GM19240 (cell line): ENCODE measurements around the gene RNF121.

Source experiments
- DNase-seq: peaks from one replicate; pipeline ENCODE4 v3.0.0; 2011; ENCODE audit warnings: low spot score; ENCODE audit not compliant: insufficient read length

RNF121 gene

DNA sequence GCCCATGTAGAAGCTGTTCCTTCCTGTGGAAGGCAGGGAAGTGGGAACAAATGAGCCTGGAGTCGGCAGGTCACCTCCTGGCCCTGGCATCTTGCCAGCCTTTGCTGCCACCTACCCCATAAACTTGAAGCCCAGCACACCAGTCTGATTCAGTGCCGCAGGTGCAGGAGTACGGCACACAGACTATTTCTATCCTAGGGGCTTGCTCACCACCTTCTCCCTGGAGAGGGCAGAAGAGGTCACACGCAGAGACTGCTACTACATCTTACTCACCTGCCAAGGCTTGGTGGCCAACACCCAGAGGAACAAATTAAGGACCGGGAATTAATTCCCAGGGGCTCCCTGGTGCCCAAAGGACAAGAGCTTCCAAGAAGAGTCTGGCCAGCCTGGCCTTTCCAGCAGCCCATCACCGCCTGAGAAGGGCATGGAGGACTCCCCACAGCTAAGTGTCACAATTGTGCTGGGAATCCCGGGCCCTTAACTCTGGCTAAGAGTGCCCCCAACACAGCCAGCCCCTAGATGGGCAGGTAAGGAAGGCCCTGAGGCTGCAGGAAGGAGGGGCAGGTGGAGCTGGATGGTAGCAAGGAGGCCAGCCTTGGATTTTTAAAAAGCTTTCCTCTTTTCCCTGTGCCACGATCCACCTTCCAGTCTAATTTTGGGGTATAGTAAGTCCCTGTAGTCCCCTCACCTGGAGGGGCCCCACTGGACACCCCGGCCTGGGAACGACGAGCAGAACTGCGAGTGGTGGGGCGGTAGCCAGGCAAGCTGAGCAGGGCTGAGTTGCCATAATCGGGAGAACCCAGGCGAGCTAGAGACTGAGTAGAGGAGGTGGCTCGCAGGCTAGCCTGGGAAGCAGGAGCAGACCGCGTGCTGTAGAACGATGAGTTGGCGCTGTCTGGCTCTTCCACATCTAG lies 76.8 kb downstream of the RNF121 start:
- no peak for DNase-seq

DNA sequence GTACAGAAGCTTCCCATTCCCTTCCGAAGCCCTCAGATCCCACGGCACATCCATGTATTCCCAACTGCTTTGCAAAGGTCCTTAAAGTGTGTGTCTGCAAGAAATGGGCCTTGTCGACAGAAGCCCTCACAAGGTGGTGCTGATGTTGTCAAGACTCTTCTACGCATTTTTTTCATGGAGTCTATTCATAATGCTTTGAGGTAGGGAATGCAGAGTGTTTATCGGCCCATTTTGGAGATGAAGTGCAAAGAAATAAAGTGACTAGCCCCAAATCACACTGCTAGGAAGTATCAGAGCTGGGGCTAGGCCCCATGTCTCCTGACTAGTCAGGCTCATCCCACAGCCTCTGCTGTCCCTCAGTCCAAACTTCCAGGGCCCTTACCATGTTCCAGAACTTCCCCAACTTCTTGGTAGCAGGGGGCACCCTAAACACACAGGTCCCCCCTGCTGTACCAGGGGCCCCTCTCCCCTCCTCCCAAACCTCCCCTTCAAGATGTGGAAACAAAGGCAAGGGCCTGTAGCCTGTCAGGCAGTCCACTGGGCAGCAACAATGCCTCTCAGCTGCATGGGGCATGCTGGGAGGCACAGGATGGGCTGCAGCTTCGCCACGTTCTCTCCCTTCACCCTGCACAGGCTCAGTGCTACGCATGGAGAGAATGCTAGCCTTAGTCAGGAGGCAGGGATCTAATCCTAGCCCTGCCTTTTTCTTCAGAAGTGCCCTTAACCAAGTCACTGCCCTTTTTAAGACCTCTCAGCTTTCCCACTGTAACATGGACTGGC lies 77.7 kb downstream of the RNF121 start:
- DNase-seq: no peak

DNA sequence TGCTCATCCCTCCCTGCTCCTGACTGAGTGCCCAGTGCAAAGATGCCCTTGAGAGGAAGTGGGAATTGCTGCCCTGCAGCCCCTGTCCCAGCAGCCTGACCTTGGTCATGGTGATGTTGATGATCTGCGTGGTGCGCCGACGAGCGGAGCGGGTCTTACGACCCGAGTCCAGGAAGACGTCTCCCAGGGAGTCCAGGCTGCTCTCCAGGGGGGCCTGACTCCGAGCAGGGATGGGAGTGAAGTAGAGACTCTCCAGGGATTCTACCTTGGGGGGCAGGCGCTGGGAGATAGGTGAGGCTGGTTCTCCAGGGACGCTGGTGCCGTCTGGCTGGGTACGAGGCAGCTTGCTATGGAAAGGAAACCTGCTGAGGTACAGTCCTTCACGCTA lies 78.2 kb downstream of the RNF121 start:
- DNase-seq: no peak

DNA sequence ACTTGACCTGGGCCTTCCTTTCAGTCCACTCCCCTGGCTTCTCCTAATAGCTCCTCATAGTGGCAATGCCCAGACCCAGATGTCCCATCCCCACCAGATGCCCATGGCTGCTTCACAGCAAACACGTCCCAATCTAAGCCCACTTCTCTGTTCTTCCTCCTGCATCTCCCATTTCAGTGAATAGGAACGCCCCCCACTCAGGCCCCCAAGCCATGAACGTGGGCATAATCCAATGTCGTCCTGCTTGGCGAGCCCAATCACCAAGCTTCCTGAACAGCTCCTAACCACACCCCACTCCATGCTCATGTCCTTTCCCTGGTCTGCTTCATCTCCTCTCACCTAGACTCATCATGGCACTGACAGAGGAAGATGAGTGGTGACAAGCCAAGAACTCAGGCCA lies 78.7 kb downstream of the RNF121 start:
- DNase-seq: no peak

DNA sequence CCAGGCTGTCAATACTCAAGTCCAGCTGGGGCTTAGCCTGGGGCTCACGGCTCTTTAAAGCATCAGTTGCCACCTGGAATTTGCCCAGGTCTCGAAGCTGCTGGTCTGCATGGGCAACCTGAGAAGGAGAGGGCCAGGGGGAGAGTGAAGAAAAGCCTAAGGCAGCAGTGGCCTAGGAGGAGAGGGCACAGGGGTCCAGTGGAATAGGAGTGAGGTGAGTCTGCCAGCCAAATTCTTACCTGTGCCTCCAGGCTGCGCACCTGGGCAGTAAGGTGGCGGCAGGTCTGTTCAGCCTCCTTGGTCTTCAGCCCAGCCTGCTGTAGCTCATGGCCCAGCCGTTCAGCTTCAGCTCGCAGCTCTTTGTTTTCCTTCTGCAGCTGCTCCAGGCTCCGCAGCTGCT lies 79.9 kb downstream of the RNF121 start:
- no peak for DNase-seq

DNA sequence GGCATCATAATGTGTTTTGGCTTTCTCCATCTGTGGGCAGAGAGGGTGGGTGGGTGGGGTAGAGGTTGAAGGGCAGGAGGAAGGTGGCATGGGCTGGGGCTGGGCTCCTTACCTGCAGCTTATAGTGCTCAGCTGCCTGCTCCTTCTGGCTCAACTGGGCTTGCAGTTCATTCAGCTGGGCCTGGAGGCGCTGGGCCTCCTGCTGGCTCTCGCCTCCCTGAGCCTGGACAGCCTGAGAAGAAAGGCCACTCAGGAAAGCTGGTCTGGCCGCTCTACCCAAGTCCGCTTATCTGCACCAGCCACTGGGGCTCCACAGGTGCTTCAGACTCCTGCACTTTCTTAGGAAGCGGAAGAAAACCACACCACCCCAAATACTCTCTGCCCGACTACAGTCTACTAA lies 80.3 kb downstream of the RNF121 start:
- no peak for DNase-seq

DNA sequence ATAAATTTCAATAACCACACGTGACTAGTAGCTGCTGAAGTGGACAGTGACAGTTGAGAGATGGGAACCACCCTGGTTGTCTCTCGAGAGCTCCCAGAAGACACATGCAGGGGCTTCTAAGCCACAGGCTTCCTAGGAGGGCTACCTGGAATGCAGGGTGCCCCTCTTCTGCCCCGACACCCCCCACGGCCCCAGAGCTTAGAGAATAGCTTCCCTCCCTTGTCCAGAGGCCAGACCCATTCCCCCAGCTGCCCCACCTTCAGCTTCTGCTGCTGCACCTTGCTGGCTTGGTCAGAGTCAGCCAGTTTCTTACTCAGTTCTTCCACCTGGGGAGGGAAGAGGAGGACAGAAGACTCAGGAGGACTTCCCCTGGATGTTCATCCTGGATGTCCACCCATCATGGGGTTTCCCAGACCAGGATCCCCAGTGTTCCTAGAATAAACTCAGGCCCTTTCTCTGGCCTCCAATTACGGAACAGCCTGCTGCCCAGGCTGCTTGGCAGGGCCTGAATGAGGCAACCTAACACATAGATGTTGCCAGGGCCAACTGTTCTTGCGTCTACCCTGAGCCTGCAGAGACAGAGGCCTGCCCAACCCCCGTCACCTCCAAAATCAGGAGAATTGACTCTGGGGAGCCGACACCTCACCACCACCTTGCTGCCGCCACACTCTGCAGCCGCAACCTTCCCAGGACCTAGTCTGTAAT lies 81.8 kb downstream of the RNF121 start:
- DNase-seq: no peak

DNA sequence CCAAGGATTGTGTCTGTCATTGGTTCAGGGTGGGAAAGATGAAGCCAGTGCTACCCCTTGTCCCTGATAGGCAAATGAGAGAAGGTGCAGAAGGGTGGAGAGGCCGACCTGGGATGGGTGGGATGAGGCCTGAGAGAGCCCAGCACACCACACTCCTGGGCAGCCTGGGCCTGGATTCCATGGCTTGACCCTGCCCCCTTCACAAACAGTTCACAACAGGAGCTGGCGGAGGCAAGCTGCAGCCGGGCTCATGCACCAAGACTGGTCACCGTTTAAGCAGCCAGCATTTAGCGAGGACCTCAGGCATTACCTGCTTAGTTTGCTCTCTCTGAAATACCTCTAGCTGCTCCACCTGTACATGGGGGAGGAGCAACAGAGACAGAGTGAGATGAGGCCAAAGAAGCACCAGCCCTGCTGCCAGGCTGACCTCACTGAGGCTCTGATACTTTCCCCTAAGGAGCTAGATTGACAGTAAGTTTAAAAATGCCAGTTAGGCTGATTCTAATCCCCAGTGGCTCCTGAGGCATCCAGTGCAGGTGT lies 83.3 kb downstream of the RNF121 start:
- DNase-seq: no peak

DNA sequence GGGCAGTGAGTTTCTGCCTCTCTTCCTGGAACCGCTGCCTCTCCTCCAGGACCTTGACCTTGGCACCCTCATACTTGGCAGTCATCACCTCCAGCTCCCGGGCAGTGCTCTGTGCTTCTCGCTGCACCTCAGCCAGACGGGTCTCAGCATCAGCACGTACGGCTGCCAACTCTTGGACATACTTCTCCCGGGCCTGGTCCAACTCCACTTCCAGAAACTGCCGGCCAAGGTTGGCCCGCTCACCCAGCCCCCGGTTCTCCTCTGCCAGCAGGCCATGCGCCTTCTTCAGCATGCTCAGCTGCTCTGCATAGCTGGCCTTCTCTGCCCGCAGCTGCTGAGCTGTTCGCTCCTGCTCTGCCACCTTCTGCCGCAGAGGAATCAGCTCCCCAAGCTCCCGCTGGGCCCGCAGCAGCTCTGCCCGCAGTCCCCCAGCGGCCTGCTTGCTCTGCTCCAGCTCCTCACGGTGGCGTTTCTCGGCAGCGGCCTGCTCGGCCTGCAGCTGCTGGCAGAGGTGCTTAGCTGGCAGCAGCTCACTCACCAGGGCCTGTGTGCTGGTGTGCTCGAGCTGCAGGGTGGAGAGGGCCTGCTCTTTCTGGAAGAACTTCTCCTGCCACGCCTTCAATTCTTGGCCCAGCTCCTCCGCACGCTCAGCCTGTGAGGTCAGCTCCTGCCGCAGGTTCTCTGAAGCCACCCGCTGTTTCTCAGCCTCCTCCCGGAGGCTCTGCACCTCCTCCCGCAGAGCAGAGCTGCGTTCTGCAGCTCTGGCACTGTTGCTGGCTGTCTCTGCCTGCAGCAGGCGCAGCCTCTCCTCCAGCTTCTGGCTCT lies 84.3 kb downstream of the RNF121 start:
- DNase-seq: no peak

DNA sequence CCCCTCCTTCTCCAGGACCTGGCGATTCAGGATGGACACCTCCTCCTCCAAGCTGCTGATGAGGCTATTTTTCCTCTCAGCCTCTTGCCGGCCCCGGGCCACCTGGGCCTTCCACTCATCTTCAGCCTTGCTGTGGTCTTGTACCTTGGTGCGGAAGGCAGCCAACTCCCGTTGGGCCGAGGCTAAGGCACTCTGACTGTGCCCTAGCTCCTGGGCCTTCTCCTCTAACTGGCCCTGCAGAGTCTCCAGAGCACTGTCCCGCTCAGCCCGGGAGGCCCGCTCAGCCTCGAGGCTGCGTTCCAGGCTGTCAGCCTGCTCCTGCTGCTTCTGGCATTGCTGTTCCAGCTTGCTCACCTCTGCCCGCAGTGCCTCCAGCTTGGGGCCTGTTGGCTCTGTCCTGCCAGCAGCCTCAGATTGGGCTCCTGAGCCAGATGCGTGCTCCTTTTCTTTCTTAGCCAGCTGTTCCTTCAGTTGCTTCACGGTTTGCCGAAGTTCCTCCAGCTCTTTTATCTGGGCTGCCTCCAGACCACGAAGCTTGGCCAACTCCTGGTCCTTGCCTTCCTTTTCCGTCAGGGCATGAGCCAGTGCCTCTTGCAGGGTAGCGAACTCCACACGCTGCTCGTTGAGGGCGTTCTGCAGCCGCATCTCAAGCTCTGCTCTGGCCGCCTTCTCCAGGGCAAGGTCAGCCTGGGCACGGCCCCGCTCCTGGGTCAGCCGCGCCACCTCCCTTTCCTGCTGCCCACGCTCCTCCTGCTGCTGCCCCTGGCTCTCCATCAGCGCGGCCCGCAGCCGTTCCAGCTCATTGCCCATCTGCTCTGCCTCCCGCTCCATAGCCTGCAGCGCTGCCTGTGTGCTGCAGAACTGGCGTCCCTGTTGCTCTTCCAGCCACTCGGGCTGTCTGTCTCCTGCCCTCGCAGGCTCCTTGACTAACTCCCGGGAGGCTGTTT lies 85.2 kb downstream of the RNF121 start:
- DNase-seq: no peak

DNA sequence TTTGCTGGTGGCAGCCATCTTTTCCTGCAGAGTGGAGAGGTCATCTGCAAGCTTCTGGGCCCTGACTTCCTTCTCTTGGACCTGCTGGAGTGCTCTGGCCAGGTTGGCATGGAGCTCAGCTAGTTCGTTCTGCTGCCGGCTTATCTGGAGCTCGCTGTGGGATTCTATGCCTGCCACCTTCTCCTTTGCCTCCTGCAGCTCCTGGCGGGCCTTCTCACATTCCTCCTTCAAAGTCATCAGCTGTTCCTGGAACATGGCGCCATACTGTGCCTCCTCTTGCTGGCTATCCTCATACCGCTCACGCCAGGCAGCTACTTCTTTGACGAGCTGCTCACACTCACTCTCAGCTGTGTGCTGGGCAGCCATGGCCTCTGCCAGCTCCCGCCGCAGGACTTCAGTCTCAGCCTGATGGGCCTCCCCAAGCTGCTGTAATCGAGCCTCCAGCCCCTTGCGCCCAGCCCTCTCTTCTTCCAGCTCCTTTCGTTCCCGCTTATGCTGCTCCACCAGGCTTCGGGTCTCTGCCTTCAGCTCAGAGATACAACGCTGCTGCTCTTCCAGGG lies 86.0 kb downstream of the RNF121 start:
- no peak for DNase-seq

DNA sequence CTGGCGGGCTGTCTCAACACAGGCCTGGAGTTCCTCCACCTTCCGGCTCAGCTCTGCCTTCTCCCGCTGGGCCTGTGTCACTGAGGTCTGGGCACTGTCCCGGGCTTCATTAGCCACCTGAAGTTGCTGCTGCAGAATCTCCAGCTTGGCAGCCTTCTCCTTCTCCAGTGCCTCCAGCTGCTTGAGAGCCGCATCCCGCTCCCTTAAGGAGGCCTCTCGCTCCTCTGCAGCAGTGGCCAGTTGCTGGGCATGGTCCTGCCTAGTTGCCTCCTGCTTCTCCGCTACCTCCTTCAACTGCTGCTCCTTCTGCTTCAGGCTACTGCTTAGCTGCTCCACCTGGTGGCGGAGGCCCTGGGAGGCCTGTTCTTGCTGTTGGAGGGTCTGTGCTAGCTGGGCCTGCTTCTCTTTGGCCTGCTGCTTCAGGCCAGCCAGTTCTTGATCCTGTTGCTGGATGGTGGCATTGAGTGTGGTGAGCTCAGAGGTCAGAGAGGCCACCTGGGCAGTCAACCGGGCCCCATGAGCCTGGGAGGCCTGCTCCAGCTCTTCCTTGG lies 86.7 kb downstream of the RNF121 start:
- DNase-seq: no peak

DNA sequence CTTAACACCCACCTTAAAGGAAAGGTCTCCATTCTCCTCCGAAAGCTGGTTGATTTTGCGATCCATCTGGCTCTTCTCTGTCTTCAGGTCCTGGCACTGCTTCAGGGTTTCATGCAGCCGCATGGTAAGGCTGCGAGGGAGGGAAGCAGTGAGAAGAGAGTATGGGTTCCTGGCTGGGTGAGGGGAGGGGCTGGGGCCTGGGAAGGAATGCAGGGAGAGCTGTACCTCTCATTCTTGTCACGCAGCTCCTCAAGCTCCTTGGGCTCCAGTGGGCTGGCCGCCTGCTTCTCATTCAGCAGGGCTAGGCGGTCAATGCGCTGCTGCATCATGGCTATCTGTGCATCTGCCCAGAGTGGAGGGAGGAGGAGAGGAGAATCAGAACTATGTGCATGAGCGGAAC lies 89.3 kb downstream of the RNF121 start:
- DNase-seq: no peak

DNA sequence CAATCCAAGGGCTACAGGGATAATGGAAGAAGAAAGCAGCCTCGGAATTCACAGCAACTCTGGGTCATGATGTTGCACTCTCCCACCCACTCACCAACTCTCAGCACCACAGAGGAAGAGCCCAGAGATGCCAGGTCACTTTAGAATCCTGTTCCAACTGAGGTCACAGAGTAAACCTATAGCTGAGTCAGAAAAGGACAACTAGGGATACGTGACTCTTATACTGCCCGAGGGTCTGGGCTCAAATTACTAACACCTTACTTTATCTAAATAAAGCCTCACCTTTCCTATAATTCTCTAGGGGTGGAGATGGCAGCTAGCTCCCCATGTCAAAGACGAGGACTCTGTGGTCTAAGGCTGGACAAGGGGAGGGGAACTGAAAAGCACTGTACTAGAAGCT lies 94.5 kb downstream of the RNF121 start:
- DNase-seq: no peak

DNA sequence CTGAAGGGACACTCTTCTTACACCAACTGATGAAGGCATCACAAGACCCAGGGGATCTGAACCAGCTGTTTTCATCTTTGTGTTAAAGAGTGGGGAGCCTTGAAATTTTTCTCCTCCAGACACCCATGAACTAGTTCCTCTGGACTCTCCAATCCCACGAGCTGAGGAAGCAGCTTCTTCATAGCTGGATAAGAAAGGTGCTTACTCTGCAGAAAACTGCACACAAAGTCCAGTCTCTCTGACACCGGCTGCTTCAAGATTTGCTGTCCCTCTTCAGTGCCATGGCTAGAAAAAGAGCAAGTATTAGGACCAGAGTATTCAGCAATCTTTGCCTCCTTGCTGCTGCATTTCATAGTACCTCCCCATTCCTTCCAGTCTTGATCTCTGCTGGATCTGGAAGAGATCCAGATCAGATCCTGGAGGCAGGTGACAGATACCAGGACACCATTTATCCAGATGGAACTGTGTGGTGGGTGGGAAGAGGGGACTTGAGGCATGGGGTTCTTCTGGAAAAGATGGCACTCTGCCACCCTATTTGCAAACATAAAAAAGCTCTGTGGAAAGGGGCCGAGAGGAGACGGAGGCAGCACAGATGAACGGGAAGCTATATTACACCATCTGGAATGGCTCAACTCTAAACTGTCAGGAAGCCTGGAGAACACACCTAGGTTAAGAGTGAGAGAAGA lies 95.4 kb downstream of the RNF121 start:
- DNase-seq: no peak

DNA sequence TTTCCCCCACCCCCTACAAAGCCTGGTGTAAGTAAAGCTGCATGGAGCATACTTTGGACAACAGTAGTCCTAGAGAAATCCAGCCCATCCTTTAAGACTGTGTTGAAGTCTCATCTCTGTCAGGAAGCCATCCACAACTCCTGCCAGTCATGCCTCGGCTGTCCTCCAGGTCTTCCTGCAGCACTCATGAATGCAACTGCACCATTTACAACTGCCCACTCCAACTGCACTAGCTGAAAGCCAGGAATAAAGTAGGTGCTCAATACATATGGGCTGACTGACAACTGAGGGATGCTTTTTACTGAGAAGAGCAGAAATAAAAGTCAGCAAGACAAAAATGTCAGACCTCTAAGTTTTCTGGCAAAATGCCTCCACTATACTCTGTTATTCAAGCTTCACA lies 97.2 kb downstream of the RNF121 start:
- no peak for DNase-seq

DNA sequence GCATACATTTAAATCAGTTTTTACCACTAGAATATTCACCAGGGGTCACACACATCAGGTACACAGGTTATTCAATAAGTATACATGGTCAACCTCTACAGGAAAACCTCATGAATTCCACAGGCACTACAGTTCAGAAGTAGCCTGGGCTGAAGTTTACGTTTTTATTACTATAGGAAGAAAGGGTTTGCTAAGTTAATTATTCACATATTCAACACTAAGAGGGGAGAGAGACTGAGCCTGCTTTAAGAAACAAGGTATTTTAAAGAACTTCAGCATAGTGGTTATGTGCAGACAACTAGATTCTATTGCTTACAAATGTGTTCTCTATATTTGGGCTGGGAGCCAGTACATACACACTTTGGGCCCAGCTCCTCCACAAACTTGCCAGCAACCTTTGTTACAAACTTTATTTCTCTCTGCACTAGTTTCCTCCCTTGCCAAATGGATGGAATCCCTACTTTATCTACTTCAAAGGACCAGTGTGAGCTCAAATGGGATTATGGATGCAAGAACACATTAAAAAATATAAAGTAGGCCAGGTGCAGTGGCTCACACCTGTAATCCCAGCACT lies 101.7 kb downstream of the RNF121 start:
- no peak for DNase-seq

DNA sequence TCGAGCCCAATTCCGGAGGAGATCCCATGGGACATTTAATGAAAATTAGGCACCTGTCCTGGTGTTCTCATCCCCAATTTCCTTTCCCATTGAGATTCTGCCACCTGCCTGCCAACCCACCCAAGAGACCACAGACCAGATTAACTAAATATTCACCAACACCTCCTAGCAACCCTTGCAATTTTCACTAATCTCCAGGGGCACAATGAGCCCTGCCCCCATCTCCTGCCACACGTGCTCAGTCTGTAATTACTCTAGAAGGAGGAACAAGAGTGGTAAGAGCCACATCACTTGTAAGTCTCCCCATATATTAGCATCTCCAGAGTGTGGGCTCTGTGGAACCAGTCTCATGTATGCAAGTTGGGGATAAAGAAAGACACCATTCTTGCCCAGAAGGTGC lies 107.8 kb downstream of the RNF121 start:
- DNase-seq: no peak
